ENCODE data around the gene DNM3. TPM values are rescaled to one million over a fixed set of nuclear protein-coding genes. Genes with fewer than 3 reads are reported as not detected.

DNM3 gene
- total RNA-seq, 1 experiment from 2014 or later, result 0.71 TPM

- Histone ChIP-seq H3K36me3 (ENCODE audit: insufficient read depth, low read length, poor library complexity, severe bottlenecking) (no peaks in the 10 kb centered on the region), H3K27me3 (replicated peaks; ENCODE audit: insufficient read depth, low read depth, low read length, poor library complexity) (no peaks in the 10 kb centered on the region), H3K4me3 (ENCODE audit: low read depth, low read length, poor library complexity, severe bottlenecking) (no peak overlapping the region), H3K4me1 (ENCODE audit: insufficient read depth, low read length, poor library complexity, severe bottlenecking) (no peaks in the 10 kb centered on the region), H3K27ac (ENCODE audit: low read depth, low read length, poor library complexity, severe bottlenecking) (no peak overlapping the region), H3K9me3 (ENCODE audit: low read depth, low read length, poor library complexity, severe bottlenecking) (no peaks in the 10 kb centered on the region)
- CTCF ChIA-PET, result interaction anchor here (1.1 to 3.1 kb wide), 5 partner anchors 40 to 184 kb away, joined by 3 to 28 read pairs (median 7); partner anchors contain the start of gene DNM3
- no TSS peak for BruUV-seq (replicated peaks)
- intact Hi-C loops (cut with micrococcal nuclease; ENCODE audit: unreplicated experiment), result loop anchor here (1.0 to 10.0 kb wide), 3 partner anchors 154 to 604 kb away; no protein-coding TSS in a partner anchor
- TF ChIP-seq EZH2 (IDR thresholded peaks at IDR 0.05; ENCODE audit: borderline replicate concordance, low read depth, low read length, poor library complexity, severe bottlenecking), result no peak
- TF ChIP-seq, protein P1, sequence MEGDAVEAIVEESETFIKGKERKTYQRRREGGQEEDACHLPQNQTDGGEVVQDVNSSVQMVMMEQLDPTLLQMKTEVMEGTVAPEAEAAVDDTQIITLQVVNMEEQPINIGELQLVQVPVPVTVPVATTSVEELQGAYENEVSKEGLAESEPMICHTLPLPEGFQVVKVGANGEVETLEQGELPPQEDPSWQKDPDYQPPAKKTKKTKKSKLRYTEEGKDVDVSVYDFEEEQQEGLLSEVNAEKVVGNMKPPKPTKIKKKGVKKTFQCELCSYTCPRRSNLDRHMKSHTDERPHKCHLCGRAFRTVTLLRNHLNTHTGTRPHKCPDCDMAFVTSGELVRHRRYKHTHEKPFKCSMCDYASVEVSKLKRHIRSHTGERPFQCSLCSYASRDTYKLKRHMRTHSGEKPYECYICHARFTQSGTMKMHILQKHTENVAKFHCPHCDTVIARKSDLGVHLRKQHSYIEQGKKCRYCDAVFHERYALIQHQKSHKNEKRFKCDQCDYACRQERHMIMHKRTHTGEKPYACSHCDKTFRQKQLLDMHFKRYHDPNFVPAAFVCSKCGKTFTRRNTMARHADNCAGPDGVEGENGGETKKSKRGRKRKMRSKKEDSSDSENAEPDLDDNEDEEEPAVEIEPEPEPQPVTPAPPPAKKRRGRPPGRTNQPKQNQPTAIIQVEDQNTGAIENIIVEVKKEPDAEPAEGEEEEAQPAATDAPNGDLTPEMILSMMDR (conservative IDR thresholded peaks at IDR 0.05; ENCODE audit: low read depth, low read length), result no peak
- POLR2A ChIA-PET (ENCODE audit: low non-redundant PET), result no interaction called here
- no peak for DNase-seq (ENCODE audit: low spot score)
These were observed 40.4 kb upstream of the DNM3 start for GRCh38 chr1:171800851-171801250.

DNA sequence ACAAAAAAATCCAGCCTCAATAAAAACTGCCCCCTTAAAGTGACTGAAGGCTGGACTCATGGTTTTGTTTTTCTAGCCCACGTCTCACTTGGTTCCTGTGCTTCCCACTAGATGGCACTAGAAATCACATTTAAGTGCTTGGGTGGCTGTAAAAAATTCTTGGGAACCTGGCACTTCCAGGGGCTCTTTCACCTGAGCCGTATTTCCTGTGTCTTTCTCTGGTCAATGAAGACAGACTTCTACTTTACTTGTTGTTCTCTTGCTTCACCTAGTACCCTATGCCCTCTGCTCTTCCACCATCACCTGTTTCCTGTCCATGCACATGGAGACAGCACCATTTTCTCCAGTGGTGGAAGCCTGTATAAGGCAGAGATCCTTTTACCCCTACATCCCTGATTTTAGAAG, 39.8 kb upstream of the DNM3 start:
- ChIA-PET POLR2A (ENCODE audit: low non-redundant PET) (no interaction called here), CTCF (interaction anchor here (1.6 to 3.1 kb wide), 3 partner anchors 40 to 184 kb away, joined by 3 to 28 read pairs (median 11); partner anchors contain the start of gene DNM3)
- no peaks in the 10 kb centered on the region for H3K36me3 ChIP-seq (ENCODE audit: insufficient read depth, low read length, poor library complexity, severe bottlenecking)
- BruUV-seq (replicated peaks), result no TSS peak
- no peak for TF ChIP-seq EZH2 (IDR thresholded peaks at IDR 0.05; ENCODE audit: borderline replicate concordance, low read depth, low read length, poor library complexity, severe bottlenecking)
- TF ChIP-seq, protein P1 (conservative IDR thresholded peaks at IDR 0.05; ENCODE audit: low read depth, low read length), result peak; percentile 81
- intact Hi-C loops (cut with micrococcal nuclease; ENCODE audit: unreplicated experiment), result loop anchor here (1.0 to 10.0 kb wide), 3 partner anchors 154 to 603 kb away; no protein-coding TSS in a partner anchor
- no peak overlapping the region for H3K4me3 ChIP-seq (ENCODE audit: low read depth, low read length, poor library complexity, severe bottlenecking)
- peak; percentile 53 for DNase-seq (ENCODE audit: low spot score)
- no peaks in the 10 kb centered on the region for H3K9me3 ChIP-seq (ENCODE audit: low read depth, low read length, poor library complexity, severe bottlenecking)
- H3K4me1 ChIP-seq (ENCODE audit: insufficient read depth, low read length, poor library complexity, severe bottlenecking), result no peaks in the 10 kb centered on the region
- H3K27ac ChIP-seq (ENCODE audit: low read depth, low read length, poor library complexity, severe bottlenecking), result no peak overlapping the region
- H3K27me3 ChIP-seq (replicated peaks; ENCODE audit: insufficient read depth, low read depth, low read length, poor library complexity), result no peaks in the 10 kb centered on the region

GRCh38 chr1:171802207-171802606, 39.1 kb upstream of the DNM3 start:
- no TSS peak for BruUV-seq (replicated peaks)
- H3K9me3 ChIP-seq (ENCODE audit: low read depth, low read length, poor library complexity, severe bottlenecking), result no peaks in the 10 kb centered on the region
- H3K4me1 ChIP-seq (ENCODE audit: insufficient read depth, low read length, poor library complexity, severe bottlenecking), result no peaks in the 10 kb centered on the region
- H3K27ac ChIP-seq (ENCODE audit: low read depth, low read length, poor library complexity, severe bottlenecking), result no peak overlapping the region
- no peaks in the 10 kb centered on the region for H3K27me3 ChIP-seq (replicated peaks; ENCODE audit: insufficient read depth, low read depth, low read length, poor library complexity)
- intact Hi-C loops (cut with micrococcal nuclease; ENCODE audit: unreplicated experiment), result loop anchor here (5.0 to 10.0 kb wide), 2 partner anchors 155 to 603 kb away; no protein-coding TSS in a partner anchor
- DNase-seq (ENCODE audit: low spot score), result no peak
- TF ChIP-seq EZH2 (IDR thresholded peaks at IDR 0.05; ENCODE audit: borderline replicate concordance, low read depth, low read length, poor library complexity, severe bottlenecking), result no peak
- TF ChIP-seq, protein P1 (conservative IDR thresholded peaks at IDR 0.05; ENCODE audit: low read depth, low read length), result no peak
- H3K36me3 ChIP-seq (ENCODE audit: insufficient read depth, low read length, poor library complexity, severe bottlenecking), result no peaks in the 10 kb centered on the region
- ChIA-PET POLR2A (ENCODE audit: low non-redundant PET) (no interaction called here), CTCF (interaction anchor here (1.2 to 3.1 kb wide), 4 partner anchors 39 to 200 kb away, joined by 3 to 28 read pairs (median 7); partner anchors contain the start of gene DNM3)
- no peak overlapping the region for H3K4me3 ChIP-seq (ENCODE audit: low read depth, low read length, poor library complexity, severe bottlenecking)

Measured in A673 (cell line).